HEK293 (cell line): ENCODE data around the gene ERBIN.

Source experiments
- CTCF ChIA-PET: fragments of 350-600 bp; formaldehyde crosslinking; extraction: SDS; loops from one replicate; lab custom pipeline; 2021; ENCODE audit warnings: antibody characterized with exemption; lab: Yijun Ruan, JAX
- POLR2A ChIA-PET: fragments of 300-600 bp; formaldehyde crosslinking; extraction: SDS; loops from one replicate; lab custom pipeline; 2020; ENCODE audit warnings: antibody characterized with exemption, inconsistent platforms; lab: Yijun Ruan, JAX
- H3K27ac ChIP-seq: fragments of 200-500 bp; sonication (Bioruptor generic); 2 replicates; pipeline ENCODE4 v1.5.1; 2014; ENCODE audit warnings: low read depth, low read length, control low read depth, inconsistent platforms; ENCODE audit errors: extremely low read depth
- H3K36me3 ChIP-seq, 2 experiments: fragments of 200-500 bp in 1 of 2; sonication (Bioruptor generic) in 1 of 2; 1 replicate in 1 of 2; 2 replicates in 1 of 2; pipeline ENCODE4 v1.5.1; 2014 to 2017; ENCODE audit warnings: inconsistent platforms in 2 of 2, low read length in 2 of 2; ENCODE audit not compliant: control insufficient read depth in 2 of 2, insufficient read depth in 1 of 2
- H3K4me1 ChIP-seq: fragments of 200-500 bp; sonication (Bioruptor generic); 2 replicates; pipeline ENCODE4 v1.5.1; 2014; ENCODE audit warnings: mild to moderate bottlenecking, low read length, inconsistent platforms; ENCODE audit not compliant: control insufficient read depth, insufficient read depth
- H3K4me3 ChIP-seq: 2 replicates; pipeline ENCODE4 v1.5.1; 2011; ENCODE audit warnings: low read depth, mild to moderate bottlenecking, control low read depth, low read length, moderate library complexity
- H3K9me3 ChIP-seq: fragments of 200-500 bp; sonication (Bioruptor generic); 2 replicates; pipeline ENCODE4 v1.5.1; 2014; ENCODE audit warnings: low read depth, low read length, inconsistent platforms; ENCODE audit not compliant: control insufficient read depth, insufficient read depth
- KLF17 ChIP-seq: fragments of 450-650 bp; formaldehyde crosslinking; IDR thresholded peaks from 2 replicates; pipeline ENCODE4 v1.5.1; 2016; ENCODE audit warnings: missing biosample characterization, missing genetic modification characterization
- PRDM1 ChIP-seq: fragments of 450-650 bp; formaldehyde crosslinking; IDR thresholded peaks from 2 replicates; pipeline ENCODE4; 2016; ENCODE audit warnings: missing biosample characterization, missing genetic modification characterization
- PRDM4 ChIP-seq: fragments of 450-650 bp; formaldehyde crosslinking; IDR thresholded peaks from 2 replicates; pipeline ENCODE4 v1.5.1; 2017; ENCODE audit warnings: missing biosample characterization, missing genetic modification characterization
- PRDM6 ChIP-seq: fragments of 450-650 bp; formaldehyde crosslinking; IDR thresholded peaks from 2 replicates; pipeline ENCODE4 v1.5.1; 2017; ENCODE audit warnings: missing biosample characterization, missing genetic modification characterization
- SP7 ChIP-seq: fragments of 450-650 bp; formaldehyde crosslinking; IDR thresholded peaks from 2 replicates; pipeline ENCODE4 v1.5.1; 2016; ENCODE audit warnings: missing biosample characterization, missing genetic modification characterization
- ZBTB17 ChIP-seq: fragments of 450-650 bp; formaldehyde crosslinking; IDR thresholded peaks from 2 replicates; pipeline ENCODE4 v1.5.1; 2016; ENCODE audit warnings: missing biosample characterization, missing genetic modification characterization
- ZNF146 ChIP-seq: fragments of 450-650 bp; formaldehyde crosslinking; IDR thresholded peaks from 2 replicates; pipeline ENCODE4 v1.5.1; 2016; ENCODE audit warnings: missing biosample characterization, missing genetic modification characterization
- ZNF202 ChIP-seq: fragments of 450-650 bp; formaldehyde crosslinking; IDR thresholded peaks from 2 replicates; pipeline ENCODE4 v1.5.1; 2016; ENCODE audit warnings: missing biosample characterization, missing genetic modification characterization, borderline replicate concordance
- ZNF24 ChIP-seq: fragments of 450-650 bp; formaldehyde crosslinking; IDR thresholded peaks from 2 replicates; pipeline ENCODE4 v1.5.1; 2016; ENCODE audit warnings: missing biosample characterization, missing genetic modification characterization
- ZNF366 ChIP-seq: fragments of 450-650 bp; formaldehyde crosslinking; conservative IDR thresholded peaks from 2 replicates; pipeline ENCODE4 v1.5.1; 2016; ENCODE audit warnings: missing biosample characterization, missing genetic modification characterization
- ZNF555 ChIP-seq: fragments of 450-650 bp; formaldehyde crosslinking; conservative IDR thresholded peaks from 2 replicates; pipeline ENCODE4 v1.5.1; 2017; ENCODE audit warnings: missing biosample characterization, mild to moderate bottlenecking, missing genetic modification characterization, inconsistent platforms
- ZNF610 ChIP-seq: fragments of 450-650 bp; formaldehyde crosslinking; IDR thresholded peaks from 2 replicates; pipeline ENCODE4 v1.5.1; 2016; ENCODE audit warnings: missing biosample characterization, missing genetic modification characterization, borderline replicate concordance
- ZNF624 ChIP-seq: fragments of 450-650 bp; formaldehyde crosslinking; IDR thresholded peaks from 2 replicates; pipeline ENCODE4 v1.5.1; 2017; ENCODE audit warnings: missing biosample characterization, missing genetic modification characterization
- ZNF670 ChIP-seq: fragments of 450-650 bp; formaldehyde crosslinking; IDR thresholded peaks from 2 replicates; pipeline ENCODE4 v1.5.1; 2016; ENCODE audit warnings: missing biosample characterization, missing genetic modification characterization, low read depth
- ZNF792 ChIP-seq: fragments of 450-650 bp; formaldehyde crosslinking; IDR thresholded peaks from 2 replicates; pipeline ENCODE4 v1.5.1; 2016; ENCODE audit warnings: missing biosample characterization, missing genetic modification characterization
- TF ChIP-seq, protein P1 (sequence below): fragments of 450-650 bp; formaldehyde crosslinking; IDR thresholded peaks from 2 replicates; pipeline ENCODE4 v1.5.1; 2016; ENCODE audit warnings: missing biosample characterization, missing genetic modification characterization, borderline replicate concordance
- TF ChIP-seq, protein P2 (sequence below): fragments of 450-650 bp; formaldehyde crosslinking; conservative IDR thresholded peaks from 2 replicates; pipeline ENCODE4 v1.5.1; 2016; ENCODE audit warnings: low read depth, missing biosample characterization, missing genetic modification characterization

The ERBIN gene

GRCh38 chr5:66015196-66015960 is 89.0 kb downstream of the ERBIN start (continued):
- TF ChIP-seq, protein P1, sequence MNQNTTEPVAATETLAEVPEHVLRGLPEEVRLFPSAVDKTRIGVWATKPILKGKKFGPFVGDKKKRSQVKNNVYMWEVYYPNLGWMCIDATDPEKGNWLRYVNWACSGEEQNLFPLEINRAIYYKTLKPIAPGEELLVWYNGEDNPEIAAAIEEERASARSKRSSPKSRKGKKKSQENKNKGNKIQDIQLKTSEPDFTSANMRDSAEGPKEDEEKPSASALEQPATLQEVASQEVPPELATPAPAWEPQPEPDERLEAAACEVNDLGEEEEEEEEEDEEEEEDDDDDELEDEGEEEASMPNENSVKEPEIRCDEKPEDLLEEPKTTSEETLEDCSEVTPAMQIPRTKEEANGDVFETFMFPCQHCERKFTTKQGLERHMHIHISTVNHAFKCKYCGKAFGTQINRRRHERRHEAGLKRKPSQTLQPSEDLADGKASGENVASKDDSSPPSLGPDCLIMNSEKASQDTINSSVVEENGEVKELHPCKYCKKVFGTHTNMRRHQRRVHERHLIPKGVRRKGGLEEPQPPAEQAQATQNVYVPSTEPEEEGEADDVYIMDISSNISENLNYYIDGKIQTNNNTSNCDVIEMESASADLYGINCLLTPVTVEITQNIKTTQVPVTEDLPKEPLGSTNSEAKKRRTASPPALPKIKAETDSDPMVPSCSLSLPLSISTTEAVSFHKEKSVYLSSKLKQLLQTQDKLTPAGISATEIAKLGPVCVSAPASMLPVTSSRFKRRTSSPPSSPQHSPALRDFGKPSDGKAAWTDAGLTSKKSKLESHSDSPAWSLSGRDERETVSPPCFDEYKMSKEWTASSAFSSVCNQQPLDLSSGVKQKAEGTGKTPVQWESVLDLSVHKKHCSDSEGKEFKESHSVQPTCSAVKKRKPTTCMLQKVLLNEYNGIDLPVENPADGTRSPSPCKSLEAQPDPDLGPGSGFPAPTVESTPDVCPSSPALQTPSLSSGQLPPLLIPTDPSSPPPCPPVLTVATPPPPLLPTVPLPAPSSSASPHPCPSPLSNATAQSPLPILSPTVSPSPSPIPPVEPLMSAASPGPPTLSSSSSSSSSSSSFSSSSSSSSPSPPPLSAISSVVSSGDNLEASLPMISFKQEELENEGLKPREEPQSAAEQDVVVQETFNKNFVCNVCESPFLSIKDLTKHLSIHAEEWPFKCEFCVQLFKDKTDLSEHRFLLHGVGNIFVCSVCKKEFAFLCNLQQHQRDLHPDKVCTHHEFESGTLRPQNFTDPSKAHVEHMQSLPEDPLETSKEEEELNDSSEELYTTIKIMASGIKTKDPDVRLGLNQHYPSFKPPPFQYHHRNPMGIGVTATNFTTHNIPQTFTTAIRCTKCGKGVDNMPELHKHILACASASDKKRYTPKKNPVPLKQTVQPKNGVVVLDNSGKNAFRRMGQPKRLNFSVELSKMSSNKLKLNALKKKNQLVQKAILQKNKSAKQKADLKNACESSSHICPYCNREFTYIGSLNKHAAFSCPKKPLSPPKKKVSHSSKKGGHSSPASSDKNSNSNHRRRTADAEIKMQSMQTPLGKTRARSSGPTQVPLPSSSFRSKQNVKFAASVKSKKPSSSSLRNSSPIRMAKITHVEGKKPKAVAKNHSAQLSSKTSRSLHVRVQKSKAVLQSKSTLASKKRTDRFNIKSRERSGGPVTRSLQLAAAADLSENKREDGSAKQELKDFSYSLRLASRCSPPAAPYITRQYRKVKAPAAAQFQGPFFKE (tag by site-specific recombination): no peak
- TF ChIP-seq ZNF624: no peak

DNA sequence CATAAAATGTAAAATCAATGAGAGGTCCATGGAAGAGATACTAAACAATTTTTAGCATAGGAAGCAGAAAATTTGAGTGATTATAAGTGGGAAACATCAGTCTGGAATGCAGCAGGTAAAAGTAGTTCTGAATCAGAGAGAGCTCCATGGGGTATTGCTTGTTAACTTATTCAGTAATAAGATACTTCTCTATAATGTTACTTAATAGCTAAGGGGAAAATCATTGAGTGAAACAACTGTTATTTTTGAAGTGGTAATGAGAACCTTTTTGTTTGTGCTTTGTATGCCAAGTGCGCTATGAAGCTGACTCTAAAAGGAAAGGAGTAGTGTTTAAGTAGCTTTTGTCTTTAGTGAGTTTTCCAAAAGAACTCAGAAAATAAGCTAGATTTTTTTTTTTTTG is 95.2 kb downstream of the ERBIN start:
- Histone ChIP-seq H3K36me3 (peaks cover 10 to 12% of the 10 kb centered on the region in 2 experiments), H3K27ac (no peak overlapping the region), H3K4me3 (no peak overlapping the region), H3K4me1 (peaks cover 4% of the 10 kb centered on the region; the same call in 1 of the 2 replicates), H3K9me3 (no peaks in the 10 kb centered on the region)
- no peak for TF ChIP-seq ZBTB17 (tag by site-specific recombination)
- TF ChIP-seq ZNF146: no peak
- TF ChIP-seq ZNF670: no peak
- 0 out of 2 replicates have a peak, but pooled peaks have one; percentile 15 for TF ChIP-seq PRDM1 (tag by site-specific recombination)
- TF ChIP-seq ZNF610 (tag by site-specific recombination): no peak
- peak; percentile 75 for TF ChIP-seq PRDM6
- peak; percentile 64 for TF ChIP-seq SP7 (tag by site-specific recombination)
- no peak for TF ChIP-seq ZNF24 (tag by site-specific recombination)
- TF ChIP-seq, protein P2, sequence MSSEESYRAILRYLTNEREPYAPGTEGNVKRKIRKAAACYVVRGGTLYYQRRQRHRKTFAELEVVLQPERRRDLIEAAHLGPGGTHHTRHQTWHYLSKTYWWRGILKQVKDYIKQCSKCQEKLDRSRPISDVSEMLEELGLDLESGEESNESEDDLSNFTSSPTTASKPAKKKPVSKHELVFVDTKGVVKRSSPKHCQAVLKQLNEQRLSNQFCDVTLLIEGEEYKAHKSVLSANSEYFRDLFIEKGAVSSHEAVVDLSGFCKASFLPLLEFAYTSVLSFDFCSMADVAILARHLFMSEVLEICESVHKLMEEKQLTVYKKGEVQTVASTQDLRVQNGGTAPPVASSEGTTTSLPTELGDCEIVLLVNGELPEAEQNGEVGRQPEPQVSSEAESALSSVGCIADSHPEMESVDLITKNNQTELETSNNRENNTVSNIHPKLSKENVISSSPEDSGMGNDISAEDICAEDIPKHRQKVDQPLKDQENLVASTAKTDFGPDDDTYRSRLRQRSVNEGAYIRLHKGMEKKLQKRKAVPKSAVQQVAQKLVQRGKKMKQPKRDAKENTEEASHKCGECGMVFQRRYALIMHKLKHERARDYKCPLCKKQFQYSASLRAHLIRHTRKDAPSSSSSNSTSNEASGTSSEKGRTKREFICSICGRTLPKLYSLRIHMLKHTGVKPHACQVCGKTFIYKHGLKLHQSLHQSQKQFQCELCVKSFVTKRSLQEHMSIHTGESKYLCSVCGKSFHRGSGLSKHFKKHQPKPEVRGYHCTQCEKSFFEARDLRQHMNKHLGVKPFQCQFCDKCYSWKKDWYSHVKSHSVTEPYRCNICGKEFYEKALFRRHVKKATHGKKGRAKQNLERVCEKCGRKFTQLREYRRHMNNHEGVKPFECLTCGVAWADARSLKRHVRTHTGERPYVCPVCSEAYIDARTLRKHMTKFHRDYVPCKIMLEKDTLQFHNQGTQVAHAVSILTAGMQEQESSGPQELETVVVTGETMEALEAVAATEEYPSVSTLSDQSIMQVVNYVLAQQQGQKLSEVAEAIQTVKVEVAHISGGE (tag by site-specific recombination): no peak
- ChIA-PET POLR2A (no interaction called here), CTCF (interaction anchor here (0.7 kb wide), 1 partner anchor 14 kb away, joined by 3 read pairs; no protein-coding TSS in a partner anchor)

DNA sequence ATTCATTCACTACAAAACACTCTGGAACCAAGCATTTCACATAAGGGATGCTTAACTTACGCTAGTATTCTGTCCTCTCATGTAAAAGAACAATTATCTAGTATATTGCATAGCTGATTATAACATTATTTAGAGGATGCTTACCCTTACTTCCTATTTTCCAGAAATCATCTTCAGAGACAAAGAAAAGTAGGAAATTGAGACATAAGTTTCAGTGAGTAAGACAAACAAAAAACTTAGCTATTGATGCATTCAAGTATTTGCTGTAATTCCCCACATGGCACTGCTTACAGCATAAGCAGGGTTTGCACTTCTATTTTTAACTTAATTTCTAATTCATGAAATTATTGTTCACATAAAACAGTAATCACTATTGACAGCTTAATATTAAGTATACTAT is 112.9 kb downstream of the ERBIN start:
- no peak overlapping the region for H3K4me3 ChIP-seq
- H3K4me1 ChIP-seq: no peaks in the 10 kb centered on the region
- POLR2A ChIA-PET: no interaction called here
- CTCF ChIA-PET: no interaction called here
- peaks cover 23 to 52% of the 10 kb centered on the region in 2 experiments for H3K36me3 ChIP-seq
- no peak overlapping the region for H3K27ac ChIP-seq
- no peaks in the 10 kb centered on the region for H3K9me3 ChIP-seq
- TF ChIP-seq ZNF792 (tag by site-specific recombination) (no peak), KLF17 (tag by site-specific recombination) (no peak), ZNF202 (tag by site-specific recombination) (no peak), ZNF555 (tag by site-specific recombination) (no peak), PRDM4 (tag by site-specific recombination) (no peak), ZNF366 (no peak)
